GM21360 (cell line): ENCODE data around the gene HEATR3.

Experiments
- ATAC-seq: cut with Tn5 transposase; IDR thresholded peaks from one replicate; pipeline ENCODE4 v1.9.1; 2021; ENCODE audit warnings: mild to moderate bottlenecking, moderate library complexity; ENCODE audit not compliant: unreplicated experiment

Gene HEATR3

GRCh38 chr16:50050802-50051201, 15.0 kb upstream of the HEATR3 start:
- ATAC-seq = no peak

GRCh38 chr16:50056226-50056625, 9.5 kb upstream of the HEATR3 start:
- ATAC-seq = no peak

GRCh38 chr16:50058091-50058771, 7.5 kb upstream of the HEATR3 start:
- no peak for ATAC-seq

GRCh38 chr16:50059111-50059510, 6.7 kb upstream of the HEATR3 start:
- no peak for ATAC-seq

GRCh38 chr16:50059669-50060068, 6.1 kb upstream of the HEATR3 start:
- no peak for ATAC-seq

- no peak for ATAC-seq
Measured at GRCh38 chr16:50061326-50061725, 4.4 kb upstream of the HEATR3 start.

- ATAC-seq = no peak
Measured at GRCh38 chr16:50065241-50065623, 538 bp upstream of the HEATR3 start.

- no peak for ATAC-seq
Measured at GRCh38 chr16:50066482-50067289, 916 bp downstream of the HEATR3 start.

GRCh38 chr16:50067290-50067853, 1.6 kb downstream of the HEATR3 start:
- no peak for ATAC-seq

GRCh38 chr16:50068550-50068949, 2.8 kb downstream of the HEATR3 start:
- ATAC-seq = no peak

- ATAC-seq = no peak
Measured at GRCh38 chr16:50069060-50069459, 3.3 kb downstream of the HEATR3 start.

GRCh38 chr16:50071075-50071671, 5.4 kb downstream of the HEATR3 start:
- no peak for ATAC-seq

GRCh38 chr16:50072730-50073129, 7.0 kb downstream of the HEATR3 start:
- no peak for ATAC-seq

GRCh38 chr16:50079397-50080140, 13.8 kb downstream of the HEATR3 start:
- ATAC-seq = no peak

GRCh38 chr16:50081428-50082018, 15.8 kb downstream of the HEATR3 start:
- ATAC-seq = no peak

- ATAC-seq = no peak
Measured at GRCh38 chr16:50083996-50084395, 18.2 kb downstream of the HEATR3 start.

- no peak for ATAC-seq
Measured at GRCh38 chr16:50086176-50086575, 20.4 kb downstream of the HEATR3 start.

- ATAC-seq = no peak
Measured at GRCh38 chr16:50088302-50088701, 22.5 kb downstream of the HEATR3 start.

GRCh38 chr16:50092891-50093290, 27.1 kb downstream of the HEATR3 start:
- ATAC-seq = no peak
